Panc1 (cell line): ENCODE measurements around the gene RPL4. TPM values are rescaled to one million over a fixed set of nuclear protein-coding genes. Genes with fewer than 3 reads are reported as not detected.

Source experiments
- ATAC-seq: fragments of 200-7000 bp; cut with Tn5 transposase; 2 replicates; pipeline ENCODE4 v1.9.1; 2020; ENCODE audit warnings: mild to moderate bottlenecking, moderate library complexity
- BruUV-seq: library from RNA; stranded (reverse); fragments of 400-500 nt; replicated peaks from 2 replicates; lab custom pipeline; 2021; lab: Mats Ljungman, UMichigan
- CTCF ChIA-PET: fragments of 300-600 bp; sonication (Branson Sonifier 250); formaldehyde crosslinking; loops from one replicate; lab custom pipeline; 2022; ENCODE audit warnings: antibody characterized with exemption; lab: Charles Lee
- POLR2A ChIA-PET: fragments of 300-600 bp; sonication (Branson Sonifier 250); formaldehyde crosslinking; loops from one replicate; lab custom pipeline; 2022; ENCODE audit warnings: antibody characterized with exemption; lab: Charles Lee
- DNase-seq: peaks from one replicate; pipeline ENCODE4 v3.0.0-alpha.2; 2010; ENCODE audit warnings: low read depth, low spot score
- H3K27ac ChIP-seq: 2 replicates; pipeline ENCODE4 v1.5.1; 2011; ENCODE audit warnings: mild to moderate bottlenecking, low read length, inconsistent platforms
- H3K27me3 ChIP-seq: fragments of 200-500 bp; sonication (Bioruptor generic); 2 replicates; pipeline ENCODE4 v1.6.0; 2014; ENCODE audit warnings: low read length, inconsistent platforms; ENCODE audit not compliant: control insufficient read depth, insufficient read depth
- H3K36me3 ChIP-seq: fragments of 200-500 bp; sonication (Bioruptor generic); 2 replicates; pipeline ENCODE4 v1.5.1; 2014; ENCODE audit warnings: inconsistent platforms, mild to moderate bottlenecking, low read length, moderate library complexity; ENCODE audit not compliant: control insufficient read depth, insufficient read depth
- H3K4me1 ChIP-seq: 2 replicates; pipeline ENCODE4 v1.5.1; 2011; ENCODE audit warnings: inconsistent platforms, mild to moderate bottlenecking, low read length, moderate library complexity; ENCODE audit not compliant: control insufficient read depth, insufficient read depth
- H3K4me3 ChIP-seq, 2 experiments: 2 replicates each; pipeline ENCODE4 v1.5.1; 2011 to 2012; ENCODE audit warnings: low read depth in 2 of 2, low read length in 2 of 2, mild to moderate bottlenecking in 2 of 2, inconsistent platforms in 1 of 2, moderate library complexity in 1 of 2
- H3K9me3 ChIP-seq: fragments of 200-500 bp; sonication (Bioruptor generic); 2 replicates; pipeline ENCODE4 v1.5.1; 2014; ENCODE audit warnings: low read depth, mild to moderate bottlenecking, inconsistent platforms, low read length, moderate library complexity; ENCODE audit not compliant: control insufficient read depth, insufficient read depth
- POLR2AphosphoS5 ChIP-seq: IDR thresholded peaks from 2 replicates; pipeline ENCODE4 v1.6.1; 2012; ENCODE audit warnings: mild to moderate bottlenecking, low read depth, low read length, moderate library complexity
- SIN3A ChIP-seq: IDR thresholded peaks from 2 replicates; pipeline ENCODE4 v1.6.1; 2012; ENCODE audit warnings: low read depth, mild to moderate bottlenecking, low read length, moderate library complexity, borderline replicate concordance; ENCODE audit not compliant: insufficient read depth
- TCF7L2 ChIP-seq: IDR thresholded peaks from 2 replicates; pipeline ENCODE4 v1.6.1; 2011; ENCODE audit warnings: mild to moderate bottlenecking, low read depth, low read length, inconsistent platforms
- in situ Hi-C: cut with HindIII; loops from 2 replicates; pipeline ENCODE4 v1.10.0; 2016; ENCODE audit warnings: low sequenced_read_pairs, low pct_unique_long_range_greater_than_20kb
- intact Hi-C: fragments of 100-400 bp; cut with micrococcal nuclease; formaldehyde crosslinking; loops from one replicate; pipeline ENCODE4 v1.10.0; 2022; ENCODE audit not compliant: unreplicated experiment
- total RNA-seq: library from RNA; stranded (reverse); gene quantifications from one replicate; pipeline ENCODE4 v1.2.1, GENCODE V29; 2021; ENCODE audit not compliant: unreplicated experiment
- TF ChIP-seq, protein P1 (sequence below), 2 experiments: IDR thresholded peaks; 2 replicates each; pipeline ENCODE4 v1.6.1; 2011 to 2012; ENCODE audit warnings: low read depth in 2 of 2, control low read depth in 1 of 2, low read length in 1 of 2, mild to moderate bottlenecking in 1 of 2, moderate library complexity in 1 of 2; ENCODE audit not compliant: insufficient read depth in 1 of 2
- TF ChIP-seq, protein P2 (sequence below): fragments of 450-650 bp; IDR thresholded peaks from 2 replicates; pipeline ENCODE4 v1.5.1; 2017; ENCODE audit warnings: mild to moderate bottlenecking

Gene RPL4
- total RNA-seq, 1 experiment from 2014 or later = 2,268 TPM

DNA sequence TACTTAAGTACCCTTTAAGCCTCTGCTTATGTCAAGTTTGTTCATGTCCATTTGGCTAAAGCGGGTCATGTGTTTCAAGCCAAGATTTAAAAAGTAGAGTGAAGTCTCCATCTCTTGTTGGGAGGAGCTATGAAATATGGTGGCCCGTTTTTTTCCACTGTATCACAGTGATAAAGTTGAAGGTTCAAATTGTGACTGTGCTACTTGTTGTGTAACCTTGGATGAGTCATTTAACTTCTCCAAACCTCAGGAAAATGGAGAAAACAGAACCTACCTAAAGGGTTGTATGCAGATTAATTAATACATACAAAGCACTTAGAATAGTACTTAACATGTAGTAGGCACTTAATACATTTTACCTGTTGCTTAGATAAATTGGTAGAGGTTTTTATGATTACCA, 50.5 kb downstream of the RPL4 start:
- Histone ChIP-seq H3K9me3 (no peaks in the 10 kb centered on the region), H3K27me3 (no peaks in the 10 kb centered on the region), H3K4me3 (no peak overlapping the region), H3K4me1 (no peaks in the 10 kb centered on the region), H3K36me3 (no peaks in the 10 kb centered on the region), H3K27ac (no peak overlapping the region)
- no peak for ATAC-seq
- CTCF ChIA-PET = no interaction called here
- TF ChIP-seq TCF7L2 (no peak), POLR2AphosphoS5 (no peak)
- in situ Hi-C loops = no loop called here
- no TSS peak for BruUV-seq
- DNase-seq = no peak
- intact Hi-C loops = no loop called here
- POLR2A ChIA-PET = no interaction called here

DNA sequence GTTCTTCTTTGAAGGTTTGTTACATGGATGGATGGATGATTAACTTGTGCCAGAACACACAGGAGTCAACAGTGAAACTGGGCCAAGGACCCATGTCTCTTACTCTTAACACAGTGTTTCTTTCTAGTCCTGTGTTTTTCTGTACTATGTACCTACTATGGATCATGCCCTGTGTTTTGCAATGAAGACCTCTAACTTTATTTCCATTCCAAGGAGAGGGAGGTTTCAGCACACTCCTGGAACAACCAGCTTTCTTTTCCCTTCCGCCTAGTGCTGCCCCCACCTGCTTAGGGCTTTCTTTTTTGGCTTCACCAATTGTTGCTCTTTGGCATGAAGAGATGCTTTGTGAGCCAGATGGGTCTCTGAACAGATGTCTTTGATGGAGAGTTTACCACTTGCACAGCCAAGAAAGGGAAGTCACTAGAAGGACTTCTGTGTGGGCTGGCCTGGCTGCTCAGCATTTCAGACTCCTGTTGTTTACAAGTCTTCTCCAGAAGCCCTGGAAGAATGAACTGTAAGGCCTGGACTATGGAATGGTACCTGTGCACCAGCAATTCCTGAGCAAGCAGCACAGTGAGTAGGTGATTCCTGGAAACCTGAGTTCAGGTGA, 51.6 kb downstream of the RPL4 start:
- in situ Hi-C loops = no loop called here
- CTCF ChIA-PET = no interaction called here
- no peak overlapping the region for H3K27ac ChIP-seq

More for the DNA sequence above, 51.6 kb downstream of the RPL4 start:
- BruUV-seq = no TSS peak
- DNase-seq (no peak), ATAC-seq (no peak)
- POLR2A ChIA-PET = no interaction called here
- TF ChIP-seq TCF7L2 = no peak
- TF ChIP-seq, protein P1, sequence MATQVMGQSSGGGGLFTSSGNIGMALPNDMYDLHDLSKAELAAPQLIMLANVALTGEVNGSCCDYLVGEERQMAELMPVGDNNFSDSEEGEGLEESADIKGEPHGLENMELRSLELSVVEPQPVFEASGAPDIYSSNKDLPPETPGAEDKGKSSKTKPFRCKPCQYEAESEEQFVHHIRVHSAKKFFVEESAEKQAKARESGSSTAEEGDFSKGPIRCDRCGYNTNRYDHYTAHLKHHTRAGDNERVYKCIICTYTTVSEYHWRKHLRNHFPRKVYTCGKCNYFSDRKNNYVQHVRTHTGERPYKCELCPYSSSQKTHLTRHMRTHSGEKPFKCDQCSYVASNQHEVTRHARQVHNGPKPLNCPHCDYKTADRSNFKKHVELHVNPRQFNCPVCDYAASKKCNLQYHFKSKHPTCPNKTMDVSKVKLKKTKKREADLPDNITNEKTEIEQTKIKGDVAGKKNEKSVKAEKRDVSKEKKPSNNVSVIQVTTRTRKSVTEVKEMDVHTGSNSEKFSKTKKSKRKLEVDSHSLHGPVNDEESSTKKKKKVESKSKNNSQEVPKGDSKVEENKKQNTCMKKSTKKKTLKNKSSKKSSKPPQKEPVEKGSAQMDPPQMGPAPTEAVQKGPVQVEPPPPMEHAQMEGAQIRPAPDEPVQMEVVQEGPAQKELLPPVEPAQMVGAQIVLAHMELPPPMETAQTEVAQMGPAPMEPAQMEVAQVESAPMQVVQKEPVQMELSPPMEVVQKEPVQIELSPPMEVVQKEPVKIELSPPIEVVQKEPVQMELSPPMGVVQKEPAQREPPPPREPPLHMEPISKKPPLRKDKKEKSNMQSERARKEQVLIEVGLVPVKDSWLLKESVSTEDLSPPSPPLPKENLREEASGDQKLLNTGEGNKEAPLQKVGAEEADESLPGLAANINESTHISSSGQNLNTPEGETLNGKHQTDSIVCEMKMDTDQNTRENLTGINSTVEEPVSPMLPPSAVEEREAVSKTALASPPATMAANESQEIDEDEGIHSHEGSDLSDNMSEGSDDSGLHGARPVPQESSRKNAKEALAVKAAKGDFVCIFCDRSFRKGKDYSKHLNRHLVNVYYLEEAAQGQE (IDR thresholded peaks at IDR 0.05; ENCODE audit: insufficient read depth in 1 of 2, low read depth in 2 of 2, low read length in 1 of 2) = no peak
- TF ChIP-seq POLR2AphosphoS5 = no peak
- no peak for TF ChIP-seq SIN3A
- TF ChIP-seq, protein P2, sequence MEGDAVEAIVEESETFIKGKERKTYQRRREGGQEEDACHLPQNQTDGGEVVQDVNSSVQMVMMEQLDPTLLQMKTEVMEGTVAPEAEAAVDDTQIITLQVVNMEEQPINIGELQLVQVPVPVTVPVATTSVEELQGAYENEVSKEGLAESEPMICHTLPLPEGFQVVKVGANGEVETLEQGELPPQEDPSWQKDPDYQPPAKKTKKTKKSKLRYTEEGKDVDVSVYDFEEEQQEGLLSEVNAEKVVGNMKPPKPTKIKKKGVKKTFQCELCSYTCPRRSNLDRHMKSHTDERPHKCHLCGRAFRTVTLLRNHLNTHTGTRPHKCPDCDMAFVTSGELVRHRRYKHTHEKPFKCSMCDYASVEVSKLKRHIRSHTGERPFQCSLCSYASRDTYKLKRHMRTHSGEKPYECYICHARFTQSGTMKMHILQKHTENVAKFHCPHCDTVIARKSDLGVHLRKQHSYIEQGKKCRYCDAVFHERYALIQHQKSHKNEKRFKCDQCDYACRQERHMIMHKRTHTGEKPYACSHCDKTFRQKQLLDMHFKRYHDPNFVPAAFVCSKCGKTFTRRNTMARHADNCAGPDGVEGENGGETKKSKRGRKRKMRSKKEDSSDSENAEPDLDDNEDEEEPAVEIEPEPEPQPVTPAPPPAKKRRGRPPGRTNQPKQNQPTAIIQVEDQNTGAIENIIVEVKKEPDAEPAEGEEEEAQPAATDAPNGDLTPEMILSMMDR = no peak
- Histone ChIP-seq H3K36me3 (no peaks in the 10 kb centered on the region), H3K4me1 (no peaks in the 10 kb centered on the region), H3K27me3 (no peaks in the 10 kb centered on the region), H3K9me3 (no peaks in the 10 kb centered on the region), H3K4me3 (no peak overlapping the region)
- intact Hi-C loops = no loop called here
